Mucosa of descending colon (tissue), 3 donors: ENCODE data around the gene IGFBP7. TPM values are rescaled to one million over a fixed set of nuclear protein-coding genes. Genes with fewer than 3 reads are reported as not detected.

Experiments used
- ATAC-seq: fragments of 200-7000 bp; cut with Tn5 transposase; one replicate; pipeline ENCODE4 v1.9.1; 2020; ENCODE audit warnings: mild to moderate bottlenecking, moderate library complexity
- DNase-seq, 3 donors: peaks; one replicate each; pipeline ENCODE4 v3.0.0-alpha.2; 2020
- H3K36me3 ChIP-seq: fragments of 200-600 bp; one replicate; pipeline ENCODE4 v1.8.0; 2021; ENCODE audit warnings: low read depth, mild to moderate bottlenecking
- H3K4me1 ChIP-seq: fragments of 200-600 bp; one replicate; pipeline ENCODE4 v1.8.0; 2021; ENCODE audit warnings: low read depth, mild to moderate bottlenecking
- H3K4me3 ChIP-seq: fragments of 200-600 bp; one replicate; pipeline ENCODE4 v1.8.0; 2021; ENCODE audit warnings: mild to moderate bottlenecking
- H3K9me3 ChIP-seq: fragments of 200-600 bp; one replicate; pipeline ENCODE4 v1.8.0; 2021; ENCODE audit warnings: mild to moderate bottlenecking
- CTCF ChIP-seq: fragments of 200-600 bp; IDR thresholded peaks from one replicate; pipeline ENCODE4 v1.8.0; 2022; ENCODE audit warnings: antibody characterized with exemption, mild to moderate bottlenecking
- intact Hi-C, 2 donors: fragments of 100-400 bp; cut with DNase I in 1 of 2; cut with micrococcal nuclease in 1 of 2; formaldehyde crosslinking; loops; one replicate each; pipeline versions ENCODE4 v1.11.0 to v1.11.1; 2022; cut with DNase I, micrococcal nuclease
- total RNA-seq, 3 donors: library from RNA; stranded (reverse); fragmentation: NEBNext Ultra II Directional in 2 of 3; extraction: Animal tissue kit (Norgen Biotek cat#: 25700) in 2 of 3; gene quantifications; one replicate each; pipeline versions ENCODE4 v1.2.1 to v1.2.4, GENCODE V29; 2021 to 2023
- donor health status: DM: no; HTN: no; CAD: no; lungs with moderate emphysema.
- donor health status: DM: no; HTN: no; CAD: no.
- donor health status: DM: no; HTN: yes; CAD: no.

Gene IGFBP7
- total RNA-seq, 3 donors from 2014 or later = 32.7 to 225 (median 116) TPM

- no peak for TF ChIP-seq CTCF
- H3K4me3 ChIP-seq = no peak overlapping the region
- H3K36me3 ChIP-seq = no peaks in the 10 kb centered on the region
- intact Hi-C loops = no loop called here
- DNase-seq = no peak
- no peaks in the 10 kb centered on the region for H3K4me1 ChIP-seq
- no peaks in the 10 kb centered on the region for H3K9me3 ChIP-seq
- no peak for ATAC-seq
These were observed 39.6 kb upstream of the IGFBP7 start for GRCh38 chr4:57149833-57150232.

- H3K36me3 ChIP-seq = no peaks in the 10 kb centered on the region
- intact Hi-C loops = no loop called here
- TF ChIP-seq CTCF = no peak
- H3K4me1 ChIP-seq = no peaks in the 10 kb centered on the region
- no peaks in the 10 kb centered on the region for H3K9me3 ChIP-seq
- ATAC-seq (no peak), DNase-seq (no peak)
- H3K4me3 ChIP-seq = no peak overlapping the region
These were observed 38.8 kb upstream of the IGFBP7 start for GRCh38 chr4:57148831-57149505.

DNA sequence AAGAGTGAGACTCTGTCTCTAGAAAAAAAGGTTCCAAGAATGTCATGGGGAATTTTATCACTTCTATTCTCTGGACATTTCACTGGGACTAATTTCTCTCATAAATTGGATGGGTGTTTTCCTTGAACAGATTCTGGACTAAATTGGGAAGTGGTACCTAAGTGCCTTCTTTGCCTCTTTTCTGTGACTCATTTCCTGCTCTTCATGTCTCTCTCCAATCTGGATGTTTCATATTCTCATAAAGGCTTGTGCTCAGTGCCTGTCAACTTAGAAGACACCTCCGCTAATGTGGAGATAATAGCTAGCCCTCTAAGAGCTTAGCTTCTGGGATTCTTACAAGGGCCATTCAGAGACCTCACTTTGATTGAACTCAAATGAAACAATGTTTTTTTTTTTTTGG lies 38.0 kb upstream of the IGFBP7 start:
- no peak for DNase-seq
- ATAC-seq = no peak
- intact Hi-C loops = no loop called here
- Histone ChIP-seq H3K4me3 (no peak overlapping the region), H3K9me3 (no peaks in the 10 kb centered on the region), H3K4me1 (no peaks in the 10 kb centered on the region), H3K36me3 (no peaks in the 10 kb centered on the region)
- no peak for TF ChIP-seq CTCF

- H3K9me3 ChIP-seq = no peaks in the 10 kb centered on the region
- no peak for TF ChIP-seq CTCF
- H3K4me1 ChIP-seq = no peaks in the 10 kb centered on the region
- DNase-seq = no peak
- no peak overlapping the region for H3K4me3 ChIP-seq
- H3K36me3 ChIP-seq = no peaks in the 10 kb centered on the region
- ATAC-seq = no peak
- intact Hi-C loops = no loop called here
These were observed 37.3 kb upstream of the IGFBP7 start for GRCh38 chr4:57147335-57148060.

DNA sequence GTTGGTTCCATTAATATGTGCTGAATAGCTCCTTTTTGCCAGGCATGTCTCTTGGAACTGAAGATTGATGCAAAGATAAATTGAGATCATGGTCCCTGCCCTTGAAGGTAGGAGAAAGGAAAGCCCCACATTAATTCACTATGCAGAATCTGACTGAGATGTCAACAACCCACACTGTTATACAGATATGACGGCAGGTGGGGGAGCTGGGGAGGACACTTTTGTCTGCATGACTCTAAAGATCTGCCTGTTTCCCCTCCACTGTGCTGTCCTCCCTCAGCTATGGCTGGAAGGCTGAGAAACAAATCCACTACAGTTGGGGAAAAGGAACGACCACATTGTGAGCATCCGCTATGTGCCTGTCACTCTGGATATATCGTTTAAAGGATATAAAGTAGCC lies 36.3 kb upstream of the IGFBP7 start:
- Histone ChIP-seq H3K9me3 (no peaks in the 10 kb centered on the region), H3K36me3 (no peaks in the 10 kb centered on the region), H3K4me1 (no peaks in the 10 kb centered on the region), H3K4me3 (no peak overlapping the region)
- intact Hi-C loops = no loop called here
- TF ChIP-seq CTCF = no peak
- ATAC-seq = no peak
- DNase-seq = no peak
